HepG2 (cell line): ENCODE measurements around the gene ADGRV1. TPM values are rescaled to one million over a fixed set of nuclear protein-coding genes. Genes with fewer than 3 reads are reported as not detected.

Source experiments
- ATAC-seq: fragments of 200-7000 bp; cut with Tn5 transposase; 3 replicates; pipeline ENCODE4 v1.9.1; 2020; ENCODE audit warnings: mild to moderate bottlenecking, moderate library complexity
- BruUV-seq: library from RNA; stranded (reverse); fragments of 400-500 nt; replicated peaks from 2 replicates; lab custom pipeline; 2021; lab: Mats Ljungman, UMichigan
- CTCF ChIA-PET: fragments of 300-600 bp; formaldehyde crosslinking; extraction: SDS; loops from one replicate; lab custom pipeline; 2021; ENCODE audit warnings: low total read pairs, inconsistent platforms, low intra/inter-chr PET ratio; lab: Yijun Ruan, JAX
- POLR2A ChIA-PET: fragments of 350-600 bp; sonication (Branson Sonifier 250); formaldehyde crosslinking; loops from one replicate; lab custom pipeline; 2020; ENCODE audit warnings: antibody characterized with exemption, inconsistent platforms; lab: Yijun Ruan, JAX
- DNase-seq: peaks from one replicate; pipeline ENCODE4 v3.0.0-alpha.2; 2015; ENCODE audit warnings: low spot score
- FAIRE-seq: peaks from 3 replicates; lab custom pipeline; 2011; peaks lifted over from hg19 to GRCh38; lab: Jason Lieb, UNC
- H2AFZ ChIP-seq: one replicate; pipeline ENCODE4 v1.6.1; 2011; ENCODE audit warnings: low read length, inconsistent platforms
- H3K27ac ChIP-seq: fragments of 300-600 bp; 3 replicates; pipeline ENCODE4 v1.8.0; 2011; ENCODE audit warnings: mixed run types, mild to moderate bottlenecking, mixed read lengths, low read length, inconsistent platforms; ENCODE audit not compliant: insufficient read depth; ENCODE audit errors: extremely low read length
- H3K27me3 ChIP-seq, 2 experiments: fragments of 200-600 bp in 1 of 2; 2 replicates in 1 of 2; 3 replicates in 1 of 2; pipeline versions ENCODE4 v1.6.0 to v1.8.0; 2011; ENCODE audit warnings: low read length in 2 of 2, mild to moderate bottlenecking in 2 of 2, moderate library complexity in 2 of 2, inconsistent platforms in 1 of 2; ENCODE audit not compliant: insufficient read depth in 2 of 2, control insufficient read depth in 1 of 2
- H3K36me3 ChIP-seq, 2 experiments: fragments of 200-600 bp in 1 of 2; replicated peaks in 1 of 2; 2 replicates in 1 of 2; 3 replicates in 1 of 2; pipeline versions ENCODE4 v1.5.1 to v1.8.0; 2011; ENCODE audit warnings: low read length in 2 of 2, inconsistent platforms in 1 of 2; ENCODE audit not compliant: insufficient read depth in 2 of 2, control insufficient read depth in 1 of 2
- H3K4me1 ChIP-seq: 2 replicates; pipeline ENCODE4 v1.5.1; 2012; ENCODE audit warnings: low read length, inconsistent platforms; ENCODE audit not compliant: insufficient read depth
- H3K4me2 ChIP-seq: 2 replicates; pipeline ENCODE4 v1.6.0; 2011; ENCODE audit warnings: low read depth, low read length, inconsistent platforms
- H3K4me3 ChIP-seq, 3 experiments: fragments of 200-600 bp in 1 of 3; sonication (generic), shearing (Covaris generic) in 1 of 3; replicated peaks in 1 of 3; 2 replicates each; pipeline ENCODE4 v1.5.1; 2011 to 2016; ENCODE audit warnings: low read length in 3 of 3, inconsistent platforms in 2 of 3, low read depth in 2 of 3, mild to moderate bottlenecking in 2 of 3, control low read depth in 1 of 3, mixed read lengths in 1 of 3; ENCODE audit not compliant: insufficient read depth in 1 of 3
- H3K79me2 ChIP-seq: one replicate; pipeline ENCODE4 v1.6.1; 2011; ENCODE audit warnings: low read length, inconsistent platforms; ENCODE audit not compliant: insufficient read depth
- H3K9ac ChIP-seq: 2 replicates; pipeline ENCODE4 v1.6.0; 2011; ENCODE audit warnings: mild to moderate bottlenecking, low read depth, low read length, inconsistent platforms; ENCODE audit not compliant: insufficient read depth
- H3K9me3 ChIP-seq: 2 replicates; pipeline ENCODE4 v1.5.1; 2012; ENCODE audit warnings: mild to moderate bottlenecking, low read length
- H4K20me1 ChIP-seq: 2 replicates; pipeline ENCODE4 v1.6.0; 2011; ENCODE audit warnings: inconsistent platforms, mild to moderate bottlenecking, low read length, moderate library complexity; ENCODE audit not compliant: insufficient read depth
- ASH2L ChIP-seq: fragments of 300-600, 200-600 bp; sonication (generic); IDR thresholded peaks from 2 replicates; pipeline ENCODE4 v1.7.0; 2017; ENCODE audit warnings: low read depth, mild to moderate bottlenecking, moderate library complexity, mixed read lengths, low read length; ENCODE audit not compliant: insufficient read length
- BHLHE40 ChIP-seq: IDR thresholded peaks from 2 replicates; pipeline ENCODE4 v1.6.1; 2011; ENCODE audit warnings: low read length, improper control_type of control experiment
- EHMT2 ChIP-seq: fragments of 200-600 bp; sonication (generic); IDR thresholded peaks from 2 replicates; pipeline ENCODE4 v1.7.0; 2017; ENCODE audit warnings: antibody characterized with exemption, low read depth, low read length, borderline replicate concordance
- SNAI1 ChIP-seq: sonication (generic); formaldehyde crosslinking; IDR thresholded peaks from 2 replicates; pipeline ENCODE4 v1.5.0; 2020; ENCODE audit warnings: mild to moderate bottlenecking, missing genetic modification reagents, borderline replicate concordance
- TEF ChIP-seq: sonication (generic); formaldehyde crosslinking; IDR thresholded peaks from 2 replicates; pipeline ENCODE4 v1.5.0; 2020; ENCODE audit warnings: missing genetic modification reagents
- ZFP37 ChIP-seq: sonication (generic); formaldehyde crosslinking; IDR thresholded peaks from 2 replicates; pipeline ENCODE4 v1.4.0; 2020; ENCODE audit warnings: missing genetic modification reagents, borderline replicate concordance
- ZNF326 ChIP-seq: sonication (generic); formaldehyde crosslinking; IDR thresholded peaks from 2 replicates; pipeline ENCODE4 v1.4.0; 2020; ENCODE audit warnings: missing genetic modification reagents, borderline replicate concordance
- ZNF598 ChIP-seq: sonication (generic); formaldehyde crosslinking; IDR thresholded peaks from 2 replicates; pipeline ENCODE4 v1.5.1; 2020; ENCODE audit warnings: mild to moderate bottlenecking, missing genetic modification reagents, borderline replicate concordance
- WGBS: methylation state at CpG from one replicate; pipeline ENCODE4 v1.1.6; 2017; ENCODE audit warnings: low lambda C conversion rate; 5-methylcytosine and 5-hydroxymethylcytosine counted together
- in situ Hi-C: cut with HindIII; loops from 2 replicates; pipeline ENCODE4 v1.10.0; 2017; ENCODE audit warnings: low pct_unique_long_range_greater_than_20kb; ENCODE audit not compliant: extremely low pct_ligation_motif_present
- intact Hi-C: fragments of 100-400 bp; cut with micrococcal nuclease; formaldehyde crosslinking; loops from one replicate; pipeline ENCODE4 v1.10.0; 2022; ENCODE audit not compliant: unreplicated experiment
- polyA plus RNA-seq, 8 experiments: library from polyadenylated mRNA; depleted of rRNA in 3 of 8; stranded (reverse) in 7 of 8; unstranded in 1 of 8; fragments of >200 nt; fragmentation: Illumina TruSeq in 4 of 8; extraction: Trizol in 4 of 8; gene quantifications; 2 replicates each; pipeline versions ENCODE4 v1.2.1 to v1.2.3, GENCODE V29; 2011 to 2016; ENCODE audit warnings: low read depth in 4 of 8, missing spikeins in 1 of 8, mixed read lengths in 1 of 8; ENCODE audit not compliant: insufficient read depth in 1 of 8
- total RNA-seq, 5 experiments: library from RNA; depleted of rRNA; stranded (reverse); fragments of >200 nt; fragmentation: Illumina TruSeq; extraction: Trizol; gene quantifications; 2 replicates each; pipeline ENCODE4 v1.2.3, GENCODE V29; 2016; ENCODE audit warnings: low read depth in 1 of 5

ADGRV1 gene
- total and polyA plus RNA-seq, 2 of the 13 experiments (the other 11 are each of a cell fraction or from before 2014, with no cell fraction given), result 1.7 to 3.9 TPM

DNA sequence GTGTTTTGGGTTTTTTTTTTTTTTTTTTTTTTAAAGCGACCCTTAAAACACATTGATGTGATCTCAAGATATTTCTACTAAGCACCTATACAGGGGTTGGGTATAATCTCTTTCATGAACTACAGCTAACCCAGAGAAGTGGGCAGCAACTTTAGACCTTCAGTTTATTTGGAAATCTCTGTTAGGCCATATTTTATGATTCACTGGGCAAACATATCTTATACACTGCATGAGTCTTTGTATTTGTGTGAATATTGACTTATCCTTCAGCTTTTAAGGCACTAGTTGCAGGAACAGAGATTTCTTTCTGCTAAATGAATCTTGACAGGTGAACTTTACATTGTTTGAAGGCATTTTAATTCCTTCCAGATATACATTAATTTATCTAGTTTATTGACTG lies 630.2 kb downstream of the ADGRV1 start:
- H3K4me2 ChIP-seq, result no peak overlapping the region
- H3K27ac ChIP-seq, result no peak overlapping the region
- no peak for FAIRE-seq
- no peak overlapping the region for H2AFZ ChIP-seq
- intact Hi-C loops, result no loop called here
- H3K36me3 ChIP-seq, result no peaks in the 10 kb centered on the region
- no peaks in the 10 kb centered on the region for H3K79me2 ChIP-seq
- ATAC-seq, result no peak
- H3K4me3 ChIP-seq, result no peak overlapping the region
- peak; percentile 6 for DNase-seq
- no peak overlapping the region for H3K9ac ChIP-seq
- H3K27me3 ChIP-seq, result 0 out of 5 replicates have a peak, but pooled peaks cover 0 to 4% of the 10 kb centered on the region in 2 experiments
- POLR2A ChIA-PET, result no interaction called here
- TF ChIP-seq TEF (no peak), BHLHE40 (no peak), EHMT2 (no peak), ZNF598 (CRISPR knock-in tag) (no peak), ASH2L (no peak), SNAI1 (CRISPR knock-in tag) (no peak), ZNF326 (CRISPR knock-in tag) (no peak), ZFP37 (CRISPR knock-in tag) (no peak)
- TF ChIP-seq, all 625 proteins: peak for 0
- 66% methylated on average over 1 of the region's 1 CpG for WGBS
- in situ Hi-C loops, result no loop called here
- CTCF ChIA-PET, result no interaction called here
- BruUV-seq, result no TSS peak
- Histone ChIP-seq H4K20me1 (no peaks in the 10 kb centered on the region), H3K9me3 (no peaks in the 10 kb centered on the region), H3K4me1 (no peaks in the 10 kb centered on the region)
